Natural killer cell (primary cell): Measurements from ENCODE around the gene CXCL14. TPM values are rescaled to one million over a fixed set of nuclear protein-coding genes. Genes with fewer than 3 reads are reported as not detected.

Source experiments
- ATAC-seq, 3 donors: fragments of 150-1000 bp in 2 of 3; fragments of 200-7000 bp in 1 of 3; cut with Tn5 transposase; 1 replicate in 1 of 3; 2 replicates in 2 of 3; pipeline ENCODE4 v1.10.0; 2021; ENCODE audit warnings: mild to moderate bottlenecking in 2 of 3, moderate library complexity in 2 of 3
- DNase-seq, 2 donors: peaks; one replicate each; pipeline versions ENCODE4 v3.0.0 to v3.0.0-alpha.2; 2013 to 2021; ENCODE audit warnings: mixed read lengths in 1 of 2
- H3K27ac ChIP-seq: one replicate; pipeline ENCODE4 v1.5.1; 2013; ENCODE audit warnings: mild to moderate bottlenecking, low read length
- H3K27me3 ChIP-seq: one replicate; pipeline ENCODE4 v1.6.1; 2013; ENCODE audit warnings: low read length; ENCODE audit not compliant: control insufficient read depth, insufficient read depth
- H3K36me3 ChIP-seq: one replicate; pipeline ENCODE4 v1.6.1; 2013; ENCODE audit warnings: low read length; ENCODE audit not compliant: control insufficient read depth, insufficient read depth
- H3K4me1 ChIP-seq: one replicate; pipeline ENCODE4 v1.6.1; 2013; ENCODE audit warnings: low read length; ENCODE audit not compliant: control insufficient read depth, insufficient read depth
- H3K4me3 ChIP-seq: one replicate; pipeline ENCODE4 v1.5.1; 2013; ENCODE audit warnings: low read length
- H3K9me3 ChIP-seq: one replicate; pipeline ENCODE4 v1.6.1; 2013; ENCODE audit warnings: low read length; ENCODE audit not compliant: control insufficient read depth, insufficient read depth
- H3K27ac Mint-ChIP-seq, 2 donors: one replicate each; pipeline ENCODE4 v1.8.0; 2022; ENCODE audit warnings: mild to moderate bottlenecking in 2 of 2, mixed read lengths in 2 of 2, moderate library complexity in 1 of 2
- H3K27me3 Mint-ChIP-seq, 2 donors: one replicate each; pipeline ENCODE4 v1.8.0; 2022; ENCODE audit warnings: low read depth in 2 of 2, mixed read lengths in 2 of 2
- H3K36me3 Mint-ChIP-seq: one replicate; pipeline ENCODE4 v1.8.0; 2022; ENCODE audit warnings: mixed read lengths
- H3K4me1 Mint-ChIP-seq, 2 donors: one replicate each; pipeline ENCODE4 v1.8.0; 2022; ENCODE audit warnings: mixed read lengths in 2 of 2
- H3K4me3 Mint-ChIP-seq: one replicate; pipeline ENCODE4 v1.8.0; 2022; ENCODE audit warnings: mild to moderate bottlenecking, moderate library complexity, mixed read lengths
- H3K9me3 Mint-ChIP-seq, 2 donors: one replicate each; pipeline ENCODE4 v1.8.0; 2022; ENCODE audit warnings: mixed read lengths in 2 of 2
- CTCF ChIP-seq: fragments of 200-600 bp; IDR thresholded peaks from one replicate; pipeline ENCODE4 v1.8.0; 2022; ENCODE audit warnings: antibody characterized with exemption
- WGBS: methylation state at CpG from one replicate; pipeline ENCODE4 v1.1.7; 2013; ENCODE audit warnings: missing lambda C conversion rate; ENCODE audit not compliant: insufficient coverage; 5-methylcytosine and 5-hydroxymethylcytosine counted together
- intact Hi-C: fragments of 100-400 bp; cut with micrococcal nuclease; formaldehyde crosslinking; loops from one replicate; pipeline ENCODE4 v1.14.2; 2022
- total RNA-seq, 4 donors: library from RNA; stranded (reverse); fragments of 120-200 nt in 1 of 4; gene quantifications; one replicate each; pipeline versions ENCODE4 v1.2.3 to v1.2.4, GENCODE V29; 2013 to 2022

The CXCL14 gene
- total RNA-seq, 3 donors from 2014 or later (not counting 1 experiment from before 2014, with no cell fraction given): not detected

- Histone ChIP-seq H3K4me3 (no peak overlapping the region), H3K27me3 (no peaks in the 10 kb centered on the region), H3K36me3 (no peaks in the 10 kb centered on the region), H3K4me1 (no peaks in the 10 kb centered on the region), H3K27ac (no peak overlapping the region), H3K9me3 (no peaks in the 10 kb centered on the region)
- DNase-seq: no peak
- peaks cover 0 to 5% of the 10 kb centered on the region in 2 donors for H3K4me1 Mint-ChIP-seq
- no peak for TF ChIP-seq CTCF
- no peak overlapping the region for H3K27ac Mint-ChIP-seq
- intact Hi-C loops: loop anchor here (5.0 kb wide), 1 partner anchor 100 kb away; no protein-coding TSS in a partner anchor
- WGBS: 78% methylated on average over 4 of the region's 4 CpGs
- no peak overlapping the region for H3K4me3 Mint-ChIP-seq
- no peaks in the 10 kb centered on the region for H3K36me3 Mint-ChIP-seq
- peaks cover 4 to 8% of the 10 kb centered on the region in 2 donors for H3K27me3 Mint-ChIP-seq
- no peak for ATAC-seq
- H3K9me3 Mint-ChIP-seq: no peaks in the 10 kb centered on the region
These were observed 11.1 kb downstream of the CXCL14 start for GRCh38 chr5:135567661-135568060.

GRCh38 chr5:135566422-135567400 is 12.1 kb downstream of the CXCL14 start:
- WGBS: 88% methylated on average over 15 of the region's 16 CpGs
- no peak for ATAC-seq
- intact Hi-C loops: loop anchor here (5.0 kb wide), 1 partner anchor 99 kb away; no protein-coding TSS in a partner anchor

GRCh38 chr5:135565725-135566421 is 12.9 kb downstream of the CXCL14 start:
- intact Hi-C loops: loop anchor here (5.0 kb wide), 1 partner anchor 99 kb away; no protein-coding TSS in a partner anchor
- Histone ChIP-seq H3K9me3 (no peaks in the 10 kb centered on the region), H3K4me1 (peaks cover 2% of the 10 kb centered on the region), H3K27me3 (no peaks in the 10 kb centered on the region), H3K27ac (no peak overlapping the region), H3K36me3 (no peaks in the 10 kb centered on the region), H3K4me3 (no peak overlapping the region)
- Mint-ChIP-seq H3K27ac (no peak overlapping the region), H3K4me1 (peaks cover 3 to 6% of the 10 kb centered on the region in 2 donors), H3K9me3 (no peaks in the 10 kb centered on the region), H3K27me3 (peaks cover 0 to 2% of the 10 kb centered on the region in 2 donors), H3K36me3 (no peaks in the 10 kb centered on the region), H3K4me3 (no peak overlapping the region)
- ATAC-seq (peak; percentile 62 to 85 (median 65)), DNase-seq (peak; percentile 63 to 73)
- WGBS: 36% methylated on average over 16 of the region's 16 CpGs
- TF ChIP-seq CTCF: peak; percentile 76

More at GRCh38 chr5:135566422-135567400, 12.1 kb downstream of the CXCL14 start:
- H3K4me1 Mint-ChIP-seq: peaks cover 0 to 5% of the 10 kb centered on the region in 2 donors
- no peak overlapping the region for H3K27ac Mint-ChIP-seq
- no peak overlapping the region for H3K27ac ChIP-seq
- no peaks in the 10 kb centered on the region for H3K27me3 ChIP-seq
- H3K4me3 ChIP-seq: no peak overlapping the region
- H3K27me3 Mint-ChIP-seq: no peaks in the 10 kb centered on the region
- no peaks in the 10 kb centered on the region for H3K36me3 Mint-ChIP-seq
- H3K9me3 Mint-ChIP-seq: no peaks in the 10 kb centered on the region
- no peaks in the 10 kb centered on the region for H3K36me3 ChIP-seq
- no peaks in the 10 kb centered on the region for H3K9me3 ChIP-seq
- no peak for TF ChIP-seq CTCF
- no peak for DNase-seq
- no peaks in the 10 kb centered on the region for H3K4me1 ChIP-seq
- no peak overlapping the region for H3K4me3 Mint-ChIP-seq
